Dedifferentiated amniotic fluid mesenchymal stem cell (primary cell): Measurements from ENCODE around the gene CSNK2A2.

Experiments used
- DNase-seq: peaks from one replicate; pipeline ENCODE4 v3.0.0-alpha.2; 2016; ENCODE audit errors: extremely low spot score

The CSNK2A2 gene

GRCh38 chr16:58198803-58199411, 1.0 kb upstream of the CSNK2A2 start:
- DNase-seq: no peak

DNA sequence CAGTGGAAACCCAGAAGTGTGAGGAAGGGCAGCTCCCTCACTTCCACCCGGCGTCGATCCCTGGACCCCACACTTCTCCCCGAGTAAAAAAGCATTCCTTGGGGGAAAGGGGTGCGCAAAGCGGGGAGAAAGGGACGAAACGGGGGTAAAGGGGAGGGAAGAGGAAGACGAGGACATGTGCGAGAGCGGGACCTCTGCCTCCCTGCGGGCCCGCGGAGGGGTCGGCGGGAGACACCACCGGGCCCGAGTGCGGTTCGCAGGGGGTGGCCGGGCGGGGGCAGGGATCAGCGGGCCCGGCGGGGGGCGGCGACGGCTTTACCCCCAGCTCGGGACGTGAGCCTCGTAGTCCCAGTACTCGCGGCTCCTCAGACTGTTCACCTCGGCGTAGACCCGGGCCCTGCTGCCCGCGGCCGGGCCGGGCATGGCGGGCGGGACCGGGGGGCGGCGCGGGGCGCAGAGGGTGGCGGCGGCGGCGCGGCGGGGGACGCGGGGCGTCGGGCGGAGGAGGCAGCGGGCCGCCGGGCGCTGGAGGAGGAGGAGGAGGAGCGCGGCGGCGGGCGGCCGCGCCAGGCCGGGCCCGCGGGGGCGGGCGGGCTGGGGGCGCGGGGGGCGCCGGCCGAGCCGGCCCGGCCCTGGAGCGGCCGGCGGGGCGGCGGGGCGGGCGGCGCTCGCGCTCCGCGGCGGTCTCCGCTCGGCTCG, 443 bp downstream of the CSNK2A2 start:
- DNase-seq: no peak

DNA sequence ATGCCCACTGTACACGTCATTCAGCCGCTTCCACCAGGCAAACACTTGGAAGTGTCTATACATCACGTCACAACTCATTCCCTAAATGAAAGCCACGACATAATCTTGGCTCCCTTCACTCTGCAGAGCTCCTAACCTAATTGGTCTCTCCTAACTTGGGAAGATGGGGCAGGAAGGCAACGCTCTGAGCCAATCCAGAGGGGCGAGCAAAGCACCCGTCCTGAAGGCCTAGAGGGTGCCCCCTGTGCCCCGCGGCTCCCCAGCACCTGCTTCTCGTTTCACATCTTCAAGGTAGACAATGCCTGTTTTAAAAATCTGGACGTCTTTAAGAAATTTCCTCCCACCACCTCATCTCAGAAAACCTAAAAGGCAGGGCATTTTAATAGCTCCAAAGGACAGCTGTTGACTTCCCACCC, 1.0 kb downstream of the CSNK2A2 start:
- no peak for DNase-seq

DNA sequence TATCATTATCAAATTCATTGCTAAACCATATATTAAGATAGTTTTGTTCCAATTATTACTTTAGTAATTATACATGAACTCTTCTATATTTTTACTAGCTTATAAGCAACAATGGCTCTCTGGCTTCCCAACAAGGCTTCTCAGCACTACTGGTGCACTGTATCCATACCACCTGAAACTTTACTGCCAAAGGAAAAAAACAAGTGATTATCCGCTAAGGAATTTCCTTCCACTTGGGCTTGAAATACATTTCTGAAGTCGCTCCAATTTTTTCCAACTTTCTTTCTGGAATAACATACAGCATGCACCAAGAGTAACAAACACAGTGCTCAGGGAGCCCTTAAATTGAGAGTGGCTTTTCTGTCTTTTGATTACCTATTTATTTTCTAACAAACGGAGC, 2.1 kb downstream of the CSNK2A2 start:
- no peak for DNase-seq

DNA sequence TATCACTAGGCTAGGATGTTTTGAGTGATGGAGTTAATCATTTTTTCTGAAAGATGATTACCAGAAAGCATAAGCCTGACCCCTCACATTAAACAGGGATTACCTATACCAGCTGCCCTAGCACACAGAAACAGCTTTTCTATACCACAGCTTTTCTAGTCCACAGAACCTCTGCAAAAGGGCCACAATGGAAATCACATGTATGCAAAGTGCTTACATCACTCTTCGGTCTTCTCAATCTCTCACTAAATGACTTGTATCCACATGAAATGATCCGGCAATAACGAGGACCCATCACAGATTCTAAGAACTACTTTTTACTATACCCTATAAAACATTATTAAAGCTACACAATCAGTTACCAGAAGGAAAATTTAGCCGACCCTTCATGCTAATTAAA, 2.6 kb downstream of the CSNK2A2 start:
- no peak for DNase-seq

DNA sequence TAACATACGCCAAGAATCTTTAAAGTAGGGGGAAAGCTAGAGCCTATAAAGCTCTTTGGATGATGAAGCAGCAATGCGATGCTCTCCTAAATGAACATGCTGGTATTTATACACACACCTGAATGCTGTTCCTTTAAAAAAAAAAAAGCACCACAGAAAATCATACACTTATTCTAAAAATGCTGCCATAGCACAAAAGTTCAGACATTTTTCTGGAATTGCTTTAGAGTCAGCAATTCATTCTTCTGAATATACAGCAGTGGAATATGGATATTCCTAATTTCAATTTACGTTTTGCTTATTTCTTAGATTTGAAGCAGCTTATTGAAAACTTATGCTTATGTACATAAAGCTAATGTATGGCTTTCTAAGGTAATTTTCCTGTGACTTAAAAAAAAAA, 3.1 kb downstream of the CSNK2A2 start:
- no peak for DNase-seq

- no peak for DNase-seq
Observed at GRCh38 chr16:58187665-58188421, 10.1 kb downstream of the CSNK2A2 start.

DNA sequence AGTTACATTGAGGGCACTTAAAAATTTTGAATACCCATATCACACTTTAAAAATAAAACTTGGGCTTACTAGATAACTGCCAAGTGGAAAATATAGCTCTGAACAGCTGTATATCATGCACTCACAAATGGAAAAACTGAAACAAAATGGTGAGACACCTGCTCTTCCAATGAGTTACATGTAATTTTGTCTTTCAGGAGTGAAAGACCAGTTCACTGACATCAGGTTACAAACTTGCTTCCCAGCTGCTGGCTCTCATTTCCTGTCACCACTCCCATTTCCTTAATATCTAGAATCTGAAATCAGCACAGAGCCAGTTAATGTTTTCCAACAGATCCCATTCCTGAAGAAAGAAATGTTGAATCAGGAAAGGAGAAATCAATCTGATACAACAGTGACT, 10.8 kb downstream of the CSNK2A2 start:
- no peak for DNase-seq

DNA sequence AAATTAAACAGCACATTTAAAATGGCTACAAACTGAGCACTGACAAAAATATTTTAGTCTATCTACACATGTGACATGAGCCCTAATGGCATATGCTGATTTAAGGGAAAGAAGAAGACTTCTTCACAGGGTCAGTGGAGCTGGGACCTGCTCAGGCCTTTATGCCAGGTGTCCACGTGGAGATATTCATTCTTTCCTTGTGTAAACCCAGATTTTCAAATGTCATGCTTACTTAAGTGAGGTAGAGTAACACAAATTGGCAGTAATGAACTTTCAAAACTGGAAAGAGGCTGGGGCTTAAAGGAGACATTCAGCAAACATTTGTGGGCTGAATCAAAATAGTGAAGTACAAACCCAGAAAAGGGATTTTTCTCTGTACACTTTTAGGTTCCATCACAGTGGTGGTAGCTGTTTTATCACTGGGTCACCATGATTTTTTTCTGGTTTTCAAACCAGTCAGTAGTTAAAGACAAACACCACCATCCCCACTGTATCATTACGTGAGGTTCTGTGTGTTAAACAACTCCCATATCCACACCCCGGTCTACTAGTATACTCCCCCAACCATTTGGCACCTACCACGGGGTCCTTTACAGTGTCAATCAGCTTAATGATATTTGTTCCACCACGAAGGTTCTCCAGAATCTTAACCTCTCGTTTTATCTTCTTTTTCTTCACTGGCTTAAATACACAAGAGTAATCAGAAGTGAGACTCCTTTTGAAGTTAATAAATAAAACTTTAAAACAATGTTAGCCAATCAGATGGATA, 11.5 kb downstream of the CSNK2A2 start:
- no peak for DNase-seq

DNA sequence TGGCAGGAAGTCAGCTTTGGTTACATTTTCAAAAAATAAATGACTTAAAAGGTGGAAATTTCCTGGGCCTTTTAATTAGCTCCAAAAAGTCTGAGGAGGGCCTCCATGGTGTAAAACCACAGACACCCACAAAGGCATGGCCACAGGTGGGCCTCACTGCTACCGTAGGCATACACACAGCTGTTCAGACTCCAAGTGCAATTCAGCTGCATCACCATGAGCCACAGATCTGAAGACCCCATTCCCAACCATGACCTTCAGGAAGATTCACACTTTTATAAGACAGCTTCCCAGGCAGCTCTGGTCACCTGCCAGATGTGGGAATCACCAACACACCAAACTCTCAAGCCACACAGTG, 20.6 kb downstream of the CSNK2A2 start:
- DNase-seq: no peak

- no peak for DNase-seq
Observed at GRCh38 chr16:58176608-58177352, 21.1 kb downstream of the CSNK2A2 start.

DNA sequence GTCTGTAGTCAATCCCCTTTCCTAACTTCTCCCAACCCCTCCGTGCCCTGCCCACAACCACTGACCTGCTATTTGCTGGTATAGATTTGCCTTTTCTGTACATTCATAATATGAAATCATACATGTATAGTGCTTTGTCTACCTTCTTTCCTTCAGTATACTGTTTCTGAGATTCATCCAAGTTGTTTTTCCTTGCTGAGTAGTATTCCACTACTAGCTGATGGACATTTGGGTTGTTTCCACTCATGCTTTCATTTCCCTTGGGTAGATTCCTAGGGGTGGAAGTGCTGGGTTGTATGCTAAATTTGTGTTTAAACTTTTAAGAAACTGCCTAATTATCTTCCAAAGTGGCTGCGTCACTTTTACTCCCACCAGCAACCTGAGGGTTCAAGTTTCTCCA, 27.7 kb downstream of the CSNK2A2 start:
- no peak for DNase-seq

- DNase-seq: no peak
Observed at GRCh38 chr16:58160855-58161254, 37.1 kb downstream of the CSNK2A2 start.

DNA sequence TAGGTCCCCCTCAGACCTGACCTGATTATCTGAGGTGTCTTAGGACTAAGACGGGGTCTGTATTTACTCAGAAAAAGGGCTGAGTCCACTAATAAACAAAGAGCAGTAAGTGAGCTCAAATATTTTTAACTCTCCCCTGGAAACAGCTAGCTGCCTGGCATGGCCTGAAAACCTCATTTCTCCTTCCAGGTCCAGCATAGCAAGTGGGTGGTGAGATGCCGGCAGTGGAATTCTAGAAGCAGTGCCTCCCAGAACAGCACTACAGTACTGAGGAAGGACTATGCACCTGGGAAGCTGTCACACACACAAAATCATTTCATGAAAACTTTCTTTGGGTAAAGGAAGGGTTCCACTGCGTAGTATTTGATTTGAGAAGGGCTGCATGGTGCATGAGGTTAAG, 39.2 kb downstream of the CSNK2A2 start:
- DNase-seq: no peak

- DNase-seq: no peak
Observed at GRCh38 chr16:58157951-58158540, 39.9 kb downstream of the CSNK2A2 start.

- no peak for DNase-seq
Observed at GRCh38 chr16:58157239-58157638, 40.7 kb downstream of the CSNK2A2 start.

DNA sequence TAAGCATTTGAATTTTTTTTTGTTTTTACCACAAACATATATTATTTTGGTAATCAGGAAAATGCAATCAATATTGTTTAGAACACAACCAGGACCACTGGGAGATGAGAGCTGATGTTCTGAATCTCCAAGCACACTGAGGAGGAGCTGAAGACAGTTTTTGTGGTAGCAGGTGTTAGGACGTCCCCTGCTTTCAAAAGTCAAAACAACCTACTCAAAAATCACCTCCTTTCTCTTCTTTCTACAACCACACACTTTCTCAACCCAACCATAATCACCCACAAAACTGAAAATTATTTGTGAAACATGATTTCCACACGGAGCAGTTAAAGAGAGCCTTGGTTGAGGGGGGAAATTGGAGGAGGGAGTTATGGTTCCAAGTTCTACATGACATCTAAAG, 42.1 kb downstream of the CSNK2A2 start:
- DNase-seq: no peak

DNA sequence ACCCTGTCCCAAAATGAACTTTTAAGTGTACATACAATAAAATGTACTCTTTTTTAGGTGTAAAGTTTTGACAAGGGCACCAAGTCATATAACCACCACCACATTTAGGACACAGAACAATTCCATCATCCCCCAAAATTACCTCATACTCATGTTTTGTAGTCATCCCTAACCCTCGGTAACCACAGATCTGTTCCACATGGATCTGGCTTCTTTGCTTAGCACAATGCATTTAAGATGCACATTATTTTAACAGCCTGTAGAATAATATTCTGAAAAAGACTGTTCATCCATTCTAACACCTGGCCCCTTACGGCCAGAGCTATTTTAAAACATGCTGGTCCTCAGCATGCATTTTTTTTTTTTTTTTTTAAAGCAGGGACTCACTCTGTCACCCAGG, 43.6 kb downstream of the CSNK2A2 start:
- DNase-seq: no peak

DNA sequence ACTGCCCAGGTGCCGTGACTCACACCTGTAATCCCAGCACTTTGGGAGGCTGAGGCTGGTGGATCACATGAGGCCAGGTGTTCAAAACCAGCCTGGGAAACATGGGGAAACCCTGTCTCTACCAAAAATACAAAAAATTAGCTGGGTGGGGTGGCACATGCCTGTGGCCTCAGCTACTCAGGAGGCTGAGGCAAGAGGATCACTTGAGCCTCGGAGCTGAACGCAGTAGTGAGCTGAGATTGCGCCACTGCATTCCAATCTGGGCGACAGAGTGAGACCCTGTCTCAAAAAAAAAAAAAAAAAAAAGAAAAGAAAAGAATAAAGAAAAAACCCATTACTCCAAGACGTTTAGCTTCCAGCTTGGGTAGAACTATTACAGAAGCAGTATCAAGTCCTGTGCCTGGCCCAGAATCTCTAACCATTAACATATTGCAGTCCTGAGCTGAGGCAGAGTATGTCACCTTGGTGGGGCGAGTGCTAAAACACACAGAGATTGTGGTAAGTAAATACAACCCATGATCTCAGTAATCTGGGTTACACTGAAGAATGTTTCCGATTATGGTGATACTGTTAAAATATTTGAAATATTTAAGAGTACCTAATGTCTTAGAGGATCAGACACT, 45.5 kb downstream of the CSNK2A2 start:
- no peak for DNase-seq

DNA sequence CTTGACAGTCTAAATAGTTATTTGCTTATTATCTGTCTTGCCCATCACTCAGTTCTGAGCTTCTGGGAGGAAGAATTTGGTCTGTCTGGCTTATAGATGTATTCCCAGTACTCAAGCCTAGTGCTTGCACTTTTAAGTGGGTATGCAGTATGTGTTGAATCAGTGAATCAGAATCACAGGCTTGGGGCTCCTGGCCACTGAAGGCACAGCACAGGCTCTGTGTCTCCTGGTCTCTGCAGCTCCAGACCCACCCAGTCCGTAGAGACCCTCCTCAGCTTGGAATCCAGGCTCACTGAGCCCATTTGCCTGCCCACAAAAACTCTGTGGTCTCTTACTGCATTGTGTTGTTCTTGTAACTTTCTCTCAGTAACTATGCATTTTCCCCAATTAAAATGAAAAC, 49.4 kb downstream of the CSNK2A2 start:
- no peak for DNase-seq

GRCh38 chr16:58148099-58148498, 49.8 kb downstream of the CSNK2A2 start:
- DNase-seq: no peak
